ENCODE data around the gene TRIM74. TPM values are rescaled to one million over a fixed set of nuclear protein-coding genes. Genes with fewer than 3 reads are reported as not detected.
"Not testable (repeated sequence)": the region's sequence is repeated elsewhere in the genome, so short reads cannot be mapped to it uniquely, and the experiment has no call there.

The TRIM74 gene
- total and polyA plus RNA-seq, 2 experiments from 2014 or later: not detected

DNA sequence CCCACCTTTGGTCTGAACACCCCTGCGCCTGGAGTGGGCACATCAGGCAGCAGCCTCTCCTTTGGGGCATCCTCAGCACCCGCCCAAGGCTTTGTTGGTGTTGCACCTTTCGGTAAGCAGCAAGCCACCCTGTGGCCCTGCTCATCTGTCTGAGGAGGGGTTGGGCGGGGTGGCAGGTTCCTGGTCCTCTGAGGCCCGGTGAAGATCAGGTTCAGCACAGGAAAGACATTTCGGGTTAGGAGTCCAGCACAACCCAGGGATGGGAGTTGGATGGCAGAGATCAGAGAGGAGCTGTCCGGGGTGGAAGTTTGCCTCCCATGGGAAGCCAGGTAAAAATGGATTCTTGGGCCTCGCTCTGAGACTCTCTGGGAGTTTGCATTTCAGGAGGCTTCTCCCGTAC, 23.7 kb downstream of the TRIM74 start:
- H3K27me3 ChIP-seq (replicated peaks; ENCODE audit: insufficient read depth); H3F3A ChIP-seq (ENCODE audit: insufficient read depth); H3K4me3 ChIP-seq; H3K79me2 ChIP-seq (ENCODE audit: insufficient read depth); H3K9me2 ChIP-seq (ENCODE audit: insufficient read depth); H3K36me3 ChIP-seq (ENCODE audit: low read depth); H3K4me2 ChIP-seq (ENCODE audit: unreplicated experiment); H2AFZ ChIP-seq; H4K20me1 ChIP-seq (ENCODE audit: insufficient read depth); H3K9ac ChIP-seq; DNase-seq; H3K4me1 ChIP-seq (ENCODE audit: insufficient read depth); H3K9me3 ChIP-seq (ENCODE audit: low read depth); in situ Hi-C loops (cut with MboI); H3K27ac ChIP-seq: not testable (repeated sequence)
- WGBS, 2 experiments (ENCODE audit: low coverage in 1 of 2, low lambda C conversion rate in 2 of 2, missing lambda C conversion rate in 2 of 2): 82 to 89% methylated on average over 8 of the region's 9 CpGs

DNA sequence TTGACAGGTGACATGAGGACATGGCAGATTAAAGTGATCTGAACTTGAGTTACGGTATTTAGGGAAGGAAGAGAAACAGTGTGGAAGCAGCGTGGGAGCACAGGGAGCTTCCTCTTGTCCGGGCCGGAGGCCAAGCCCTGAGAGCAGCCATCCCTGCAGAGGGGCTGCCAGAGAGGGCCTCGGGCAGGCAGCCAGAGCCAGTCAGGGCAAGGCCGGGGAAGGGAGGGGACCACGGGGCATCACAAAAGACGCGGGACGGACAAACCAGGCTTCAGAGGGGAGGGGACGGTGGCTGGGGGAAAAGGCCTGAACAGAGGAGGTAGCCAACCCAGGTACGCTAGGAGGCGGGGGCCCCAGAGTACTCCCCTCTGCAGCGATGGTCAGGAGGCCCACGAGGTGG, 24.3 kb downstream of the TRIM74 start:
- H4K20me1 ChIP-seq (ENCODE audit: insufficient read depth); H3K27me3 ChIP-seq (replicated peaks; ENCODE audit: insufficient read depth); H3K4me1 ChIP-seq (ENCODE audit: insufficient read depth); H3K36me3 ChIP-seq (ENCODE audit: low read depth); DNase-seq; H3F3A ChIP-seq (ENCODE audit: insufficient read depth); H3K4me2 ChIP-seq (ENCODE audit: unreplicated experiment); H3K9me3 ChIP-seq (ENCODE audit: low read depth); in situ Hi-C loops (cut with MboI); H3K9me2 ChIP-seq (ENCODE audit: insufficient read depth); H2AFZ ChIP-seq; H3K27ac ChIP-seq; H3K4me3 ChIP-seq; H3K79me2 ChIP-seq (ENCODE audit: insufficient read depth); H3K9ac ChIP-seq: not testable (repeated sequence)
- 60 to 72% methylated on average over 2 to 9 of the region's 15 CpGs for WGBS, 2 experiments (ENCODE audit: low coverage in 1 of 2, low lambda C conversion rate in 2 of 2, missing lambda C conversion rate in 2 of 2)

DNA sequence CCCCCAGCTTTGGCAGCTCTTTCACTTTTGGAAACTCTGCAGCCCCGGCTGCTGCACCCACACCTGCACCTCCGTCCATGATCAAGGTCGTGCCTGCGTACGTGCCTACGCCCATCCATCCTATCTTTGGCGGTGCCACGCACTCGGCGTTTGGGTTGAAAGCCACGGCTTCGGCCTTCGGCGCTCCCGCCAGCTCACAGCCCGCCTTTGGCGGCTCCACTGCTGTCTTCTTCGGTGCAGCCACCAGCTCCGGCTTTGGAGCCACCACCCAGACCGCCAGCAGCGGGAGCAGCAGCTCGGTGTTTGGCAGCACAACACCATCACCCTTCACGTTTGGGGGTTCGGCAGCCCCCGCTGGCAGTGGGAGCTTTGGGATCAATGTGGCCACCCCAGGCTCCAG, 26.3 kb downstream of the TRIM74 start:
- H3K9me2 ChIP-seq (ENCODE audit: insufficient read depth); in situ Hi-C loops (cut with MboI); H3K4me1 ChIP-seq (ENCODE audit: insufficient read depth); H4K20me1 ChIP-seq (ENCODE audit: insufficient read depth); H3K27ac ChIP-seq; H3K4me3 ChIP-seq; DNase-seq; H2AFZ ChIP-seq; H3K4me2 ChIP-seq (ENCODE audit: unreplicated experiment); H3K9me3 ChIP-seq (ENCODE audit: low read depth); H3K9ac ChIP-seq; H3K79me2 ChIP-seq (ENCODE audit: insufficient read depth); H3F3A ChIP-seq (ENCODE audit: insufficient read depth); H3K36me3 ChIP-seq (ENCODE audit: low read depth); H3K27me3 ChIP-seq (replicated peaks; ENCODE audit: insufficient read depth): not testable (repeated sequence)
- 96 to 100% methylated on average over 4 to 22 of the region's 25 CpGs for WGBS, 2 experiments (ENCODE audit: low coverage in 1 of 2, low lambda C conversion rate in 2 of 2, missing lambda C conversion rate in 2 of 2)

DNA sequence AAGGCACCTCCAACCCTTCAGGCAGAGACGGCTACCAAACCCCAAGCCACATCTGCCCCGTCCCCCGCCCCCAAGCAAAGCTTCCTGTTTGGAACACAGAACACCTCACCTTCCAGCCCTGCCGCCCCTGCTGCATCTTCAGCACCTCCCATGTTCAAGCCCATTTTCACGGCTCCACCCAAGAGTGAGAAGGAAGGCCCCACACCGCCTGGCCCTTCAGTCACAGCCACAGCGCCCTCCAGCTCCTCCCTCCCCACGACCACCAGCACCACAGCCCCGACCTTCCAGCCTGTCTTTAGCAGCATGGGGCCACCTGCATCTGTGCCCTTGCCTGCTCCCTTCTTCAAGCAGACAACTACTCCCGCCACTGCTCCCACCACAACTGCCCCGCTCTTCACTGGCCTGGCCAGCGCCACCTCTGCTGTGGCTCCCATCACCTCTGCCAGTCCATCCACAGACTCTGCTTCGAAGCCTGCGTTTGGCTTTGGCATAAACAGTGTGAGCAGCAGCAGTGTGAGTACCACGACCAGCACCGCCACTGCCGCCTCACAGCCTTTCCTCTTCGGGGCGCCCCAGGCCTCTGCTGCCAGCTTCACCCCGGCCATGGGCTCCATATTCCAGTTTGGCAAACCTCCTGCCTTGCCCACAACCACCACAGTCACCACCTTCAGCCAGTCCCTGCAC, 27.1 kb downstream of the TRIM74 start:
- H3F3A ChIP-seq (ENCODE audit: insufficient read depth); H3K4me2 ChIP-seq (ENCODE audit: unreplicated experiment); H3K79me2 ChIP-seq (ENCODE audit: insufficient read depth); DNase-seq; in situ Hi-C loops (cut with MboI); H3K27me3 ChIP-seq (replicated peaks; ENCODE audit: insufficient read depth); H3K9ac ChIP-seq; H3K4me1 ChIP-seq (ENCODE audit: insufficient read depth); H3K27ac ChIP-seq; H3K36me3 ChIP-seq (ENCODE audit: low read depth); H3K9me2 ChIP-seq (ENCODE audit: insufficient read depth); H4K20me1 ChIP-seq (ENCODE audit: insufficient read depth); H2AFZ ChIP-seq; H3K9me3 ChIP-seq (ENCODE audit: low read depth); H3K4me3 ChIP-seq: not testable (repeated sequence)
- 83 to 90% methylated on average over 1 to 8 of the region's 20 CpGs for WGBS, 2 experiments (ENCODE audit: low coverage in 1 of 2, low lambda C conversion rate in 2 of 2, missing lambda C conversion rate in 2 of 2)

DNA sequence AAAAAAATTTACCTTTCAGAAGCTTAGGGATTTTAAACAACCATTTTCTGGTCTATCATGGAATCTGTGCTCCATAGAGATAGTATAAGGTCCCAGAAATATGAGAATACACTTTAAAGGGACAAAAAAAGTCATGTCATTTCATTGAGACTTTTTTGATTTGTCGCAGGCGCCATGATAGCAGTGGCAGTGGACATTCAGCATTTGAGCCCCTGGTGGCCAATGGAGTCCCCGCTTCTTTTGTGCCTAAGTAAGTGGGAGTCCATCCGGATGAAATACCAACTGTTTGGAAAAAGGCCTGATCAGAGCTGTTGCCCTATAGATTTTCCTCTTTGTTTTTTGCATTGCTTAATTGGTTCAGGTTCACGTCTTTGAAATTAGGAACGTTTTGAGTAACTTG, 41.0 kb downstream of the TRIM74 start:
- H3K9ac ChIP-seq; H3K4me3 ChIP-seq; H3K27me3 ChIP-seq (replicated peaks; ENCODE audit: insufficient read depth); H2AFZ ChIP-seq; H4K20me1 ChIP-seq (ENCODE audit: insufficient read depth); H3K4me2 ChIP-seq (ENCODE audit: unreplicated experiment); H3K4me1 ChIP-seq (ENCODE audit: insufficient read depth); in situ Hi-C loops (cut with MboI); H3K9me3 ChIP-seq (ENCODE audit: low read depth); H3K27ac ChIP-seq; H3K9me2 ChIP-seq (ENCODE audit: insufficient read depth): not testable (repeated sequence)
- Histone ChIP-seq H3K79me2 (ENCODE audit: insufficient read depth) (peaks cover 76% of the 10 kb centered on the region), H3K36me3 (ENCODE audit: low read depth) (peaks cover 44% of the 10 kb centered on the region), H3F3A (ENCODE audit: insufficient read depth) (peaks cover 12% of the 10 kb centered on the region)
- peak; percentile 2 for DNase-seq
- WGBS, 2 experiments (ENCODE audit: low coverage in 1 of 2, low lambda C conversion rate in 2 of 2, missing lambda C conversion rate in 2 of 2): 88 to 91% methylated on average over 6 of the region's 6 CpGs

DNA sequence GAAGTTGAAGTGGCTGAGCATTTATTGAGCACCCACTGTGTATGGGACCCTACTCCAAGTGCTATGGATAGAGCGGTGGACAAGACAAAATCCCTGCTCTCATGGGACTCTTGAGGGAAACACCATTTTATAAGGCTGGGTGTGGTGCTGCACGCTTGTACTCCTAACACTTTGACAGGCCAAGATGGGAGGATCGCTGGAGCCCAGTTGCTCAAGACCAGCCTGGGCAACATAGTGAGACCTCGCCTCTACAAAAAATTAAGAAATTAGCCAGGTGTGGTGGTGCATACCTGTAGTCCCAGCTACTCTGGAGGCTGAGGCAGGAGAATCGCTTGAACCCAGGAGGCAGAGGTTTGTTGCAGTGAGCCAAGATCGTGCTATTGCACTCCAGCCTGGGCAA, 41.5 kb downstream of the TRIM74 start:
- H3K4me2 ChIP-seq (ENCODE audit: unreplicated experiment); H3K9ac ChIP-seq; in situ Hi-C loops (cut with MboI); H3K4me3 ChIP-seq; H3K27me3 ChIP-seq (replicated peaks; ENCODE audit: insufficient read depth); H4K20me1 ChIP-seq (ENCODE audit: insufficient read depth); DNase-seq; H3K9me3 ChIP-seq (ENCODE audit: low read depth); H3K4me1 ChIP-seq (ENCODE audit: insufficient read depth); H3K27ac ChIP-seq; H3K9me2 ChIP-seq (ENCODE audit: insufficient read depth); H2AFZ ChIP-seq: not testable (repeated sequence)
- WGBS, 2 experiments (ENCODE audit: low coverage in 1 of 2, low lambda C conversion rate in 2 of 2, missing lambda C conversion rate in 2 of 2): 95 to 98% methylated on average over 6 of the region's 6 CpGs
- H3K79me2 ChIP-seq (ENCODE audit: insufficient read depth): peaks cover 79% of the 10 kb centered on the region
- peaks cover 44% of the 10 kb centered on the region for H3K36me3 ChIP-seq (ENCODE audit: low read depth)
- peaks cover 12% of the 10 kb centered on the region for H3F3A ChIP-seq (ENCODE audit: insufficient read depth)

All from GM23248 (cell line).